ENCODE data around the gene NFS1. TPM values are rescaled to one million over a fixed set of nuclear protein-coding genes. Genes with fewer than 3 reads are reported as not detected.
A peak's percentile ranks its signal among the peaks of the same experiment; 100 is the strongest.

The NFS1 gene
- total RNA-seq, 4 donors from 2014 or later = 25.3 to 63.3 (median 32.7) TPM

- Histone ChIP-seq H3K27ac (replicated peaks in 1 of 4) (no peak overlapping the region), H3K27me3 (no peaks in the 10 kb centered on the region), H3K4me3 (no peak overlapping the region), H3K9me3 (no peaks in the 10 kb centered on the region), H3K36me3 (peaks cover 16 to 43% (median 28%) of the 10 kb centered on the region in 4 donors), H3K4me1 (peaks cover 22 to 34% (median 33%) of the 10 kb centered on the region in 4 donors)
- no peak for DNase-seq (ENCODE audit: extremely low spot score)
- no peak for TF ChIP-seq POLR2AphosphoS5 (IDR thresholded peaks at IDR 0.05)
- no peak for TF ChIP-seq EP300 (IDR thresholded peaks at IDR 0.05)
- no peak for TF ChIP-seq CTCF (IDR thresholded peaks at IDR 0.05)
- no peak for TF ChIP-seq POLR2A (IDR thresholded peaks at IDR 0.05; ENCODE audit: low read depth)
- intact Hi-C loops (cut with DNase I) = no loop called here
- WGBS = 90% methylated on average over 2 of the region's 2 CpGs
Observed at GRCh38 chr20:35621560-35621946, 77.6 kb downstream of the NFS1 start.

GRCh38 chr20:35620818-35621559, 78.2 kb downstream of the NFS1 start:
- Histone ChIP-seq H3K4me1 (peaks cover 22 to 35% (median 34%) of the 10 kb centered on the region in 4 donors), H3K27ac (replicated peaks in 1 of 4) (no peak overlapping the region), H3K4me3 (no peak overlapping the region), H3K27me3 (no peaks in the 10 kb centered on the region), H3K36me3 (peaks cover 10 to 37% (median 22%) of the 10 kb centered on the region in 4 donors), H3K9me3 (no peaks in the 10 kb centered on the region)
- no peak for TF ChIP-seq POLR2A (IDR thresholded peaks at IDR 0.05; ENCODE audit: low read depth)
- TF ChIP-seq POLR2AphosphoS5 (IDR thresholded peaks at IDR 0.05) = peak in 1 of 2 donors; percentile 11
- no peak for TF ChIP-seq CTCF (IDR thresholded peaks at IDR 0.05)
- TF ChIP-seq EP300 (IDR thresholded peaks at IDR 0.05) = no peak
- WGBS = 94% methylated on average over 10 of the region's 11 CpGs
- no peak for DNase-seq (ENCODE audit: extremely low spot score)
- intact Hi-C loops (cut with DNase I) = no loop called here

- no peak for TF ChIP-seq POLR2A (IDR thresholded peaks at IDR 0.05; ENCODE audit: low read depth)
- peak; percentile 37 to 59 for TF ChIP-seq POLR2AphosphoS5 (IDR thresholded peaks at IDR 0.05)
- TF ChIP-seq CTCF (IDR thresholded peaks at IDR 0.05) = peak in 1 of 3 experiments; percentile 11
- no peak for TF ChIP-seq EP300 (IDR thresholded peaks at IDR 0.05)
- peak overlapping the region; percentile 44 to 98 (median 92) for H3K27ac ChIP-seq (replicated peaks in 1 of 4)
- 16% methylated on average over 14 of the region's 49 CpGs for WGBS
- H3K9me3 ChIP-seq = no peaks in the 10 kb centered on the region
- H3K4me3 ChIP-seq = peak overlapping the region; percentile 60 to 68 (median 62)
- DNase-seq (ENCODE audit: extremely low spot score) = peak; percentile 96
- H3K27me3 ChIP-seq = no peaks in the 10 kb centered on the region
- H3K4me1 ChIP-seq = peaks cover 28 to 45% (median 42%) of the 10 kb centered on the region in 4 donors
- peaks cover 0 to 22% (median 9%) of the 10 kb centered on the region in 4 donors for H3K36me3 ChIP-seq
- intact Hi-C loops (cut with DNase I) = loop anchor here (5.0 kb wide), 1 partner anchor 43 kb away; the partner anchor contains the start of genes CPNE1 and RBM12
Observed at GRCh38 chr20:35619196-35620095, 79.7 kb downstream of the NFS1 start.

GRCh38 chr20:35618263-35619131, 80.7 kb downstream of the NFS1 start:
- TF ChIP-seq POLR2A (IDR thresholded peaks at IDR 0.05; ENCODE audit: low read depth) (no peak), POLR2AphosphoS5 (IDR thresholded peaks at IDR 0.05) (no peak), EP300 (IDR thresholded peaks at IDR 0.05) (no peak), CTCF (IDR thresholded peaks at IDR 0.05) (no peak)
- Histone ChIP-seq H3K9me3 (no peaks in the 10 kb centered on the region), H3K4me3 (peak overlapping the region; percentile 60 to 68 (median 62)), H3K27ac (replicated peaks in 1 of 4) (peak overlapping the region; percentile 44 to 98 (median 92)), H3K27me3 (no peaks in the 10 kb centered on the region), H3K36me3 (peaks cover 0 to 22% (median 9%) of the 10 kb centered on the region in 4 donors), H3K4me1 (peaks cover 28 to 45% (median 42%) of the 10 kb centered on the region in 4 donors)
- no peak for DNase-seq (ENCODE audit: extremely low spot score)
- intact Hi-C loops (cut with DNase I) = loop anchor here (5.0 kb wide), 1 partner anchor 44 kb away; the partner anchor contains the start of genes CPNE1 and RBM12
- 20% methylated on average over 19 of the region's 35 CpGs for WGBS

All from esophagus muscularis mucosa (tissue), 4 donors.